ENCODE data around the gene NFU1.
"Not testable (repeated sequence)": the region's sequence is repeated elsewhere in the genome, so short reads cannot be mapped to it uniquely, and the experiment has no call there.

DNA sequence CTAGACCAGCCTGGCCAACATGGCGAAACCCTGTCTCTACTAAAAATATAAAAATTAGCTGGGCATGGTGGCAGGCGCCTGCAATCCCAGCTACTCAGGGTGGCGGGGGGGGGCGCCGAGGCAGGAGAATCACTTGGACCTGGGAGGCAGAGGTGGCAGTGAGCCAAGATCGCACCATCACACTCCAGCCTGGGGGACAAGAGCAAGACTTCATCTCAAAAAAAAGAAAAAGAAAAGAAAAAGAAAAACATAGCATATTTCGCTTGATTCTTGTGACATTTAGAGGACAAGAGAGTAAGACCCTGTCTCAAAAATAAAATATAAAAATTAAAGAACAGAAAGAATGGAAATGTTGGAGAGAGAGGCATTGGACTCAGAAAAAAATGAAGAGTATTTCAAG, 18.1 kb downstream of the NFU1 start:
- TF ChIP-seq, protein P1, sequence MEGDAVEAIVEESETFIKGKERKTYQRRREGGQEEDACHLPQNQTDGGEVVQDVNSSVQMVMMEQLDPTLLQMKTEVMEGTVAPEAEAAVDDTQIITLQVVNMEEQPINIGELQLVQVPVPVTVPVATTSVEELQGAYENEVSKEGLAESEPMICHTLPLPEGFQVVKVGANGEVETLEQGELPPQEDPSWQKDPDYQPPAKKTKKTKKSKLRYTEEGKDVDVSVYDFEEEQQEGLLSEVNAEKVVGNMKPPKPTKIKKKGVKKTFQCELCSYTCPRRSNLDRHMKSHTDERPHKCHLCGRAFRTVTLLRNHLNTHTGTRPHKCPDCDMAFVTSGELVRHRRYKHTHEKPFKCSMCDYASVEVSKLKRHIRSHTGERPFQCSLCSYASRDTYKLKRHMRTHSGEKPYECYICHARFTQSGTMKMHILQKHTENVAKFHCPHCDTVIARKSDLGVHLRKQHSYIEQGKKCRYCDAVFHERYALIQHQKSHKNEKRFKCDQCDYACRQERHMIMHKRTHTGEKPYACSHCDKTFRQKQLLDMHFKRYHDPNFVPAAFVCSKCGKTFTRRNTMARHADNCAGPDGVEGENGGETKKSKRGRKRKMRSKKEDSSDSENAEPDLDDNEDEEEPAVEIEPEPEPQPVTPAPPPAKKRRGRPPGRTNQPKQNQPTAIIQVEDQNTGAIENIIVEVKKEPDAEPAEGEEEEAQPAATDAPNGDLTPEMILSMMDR (IDR thresholded peaks at IDR 0.05; ENCODE audit: low read depth, low read length), result not testable (repeated sequence)
- not testable (repeated sequence) for TF ChIP-seq EZH2phosphoT487 (IDR thresholded peaks at IDR 0.05; ENCODE audit: low read depth)

Data from OCI-LY3 (cell line).